Body of pancreas (tissue), 4 donors: Measurements from ENCODE around the gene CTDSPL. TPM values are rescaled to one million over a fixed set of nuclear protein-coding genes. Genes with fewer than 3 reads are reported as not detected.
A peak's percentile ranks its signal among the peaks of the same experiment; 100 is the strongest.

ENCODE experiments used
- ATAC-seq: fragments of 150-250 bp; one replicate; pipeline ENCODE4 v1.9.1; 2016
- DNase-seq, 4 donors: peaks; one replicate each; pipeline ENCODE4 v3.0.0-alpha.2; 2019
- H3K27ac ChIP-seq, 4 donors: fragments of 200-600 bp; sonication (generic); 1 replicate in 3 of 4; 2 replicates in 1 of 4; pipeline versions ENCODE4 v1.5.1 to v1.6.1; 2016 to 2019; ENCODE audit warnings: mild to moderate bottlenecking in 1 of 4, mixed read lengths in 1 of 4, moderate library complexity in 1 of 4
- H3K27me3 ChIP-seq, 2 donors: fragments of 200-600 bp; sonication (generic); one replicate each; pipeline ENCODE4 v1.6.0; 2016; ENCODE audit warnings: mild to moderate bottlenecking in 1 of 2
- H3K36me3 ChIP-seq, 2 donors: fragments of 200-600 bp; sonication (generic); replicated peaks in 1 of 2; 2 replicates each; pipeline ENCODE4 v1.5.1; 2016; ENCODE audit warnings: low read depth in 2 of 2; ENCODE audit not compliant: insufficient read depth in 1 of 2
- H3K4me1 ChIP-seq: fragments of 200-600 bp; sonication (generic); one replicate; pipeline ENCODE4 v1.6.0; 2016
- H3K4me3 ChIP-seq, 2 donors: fragments of 200-600 bp; sonication (generic); 1 replicate in 1 of 2; 2 replicates in 1 of 2; pipeline ENCODE4 v1.5.1; 2016 to 2019
- H3K9me3 ChIP-seq, 3 donors: fragments of 200-600 bp; sonication (generic); 1 replicate in 2 of 3; 2 replicates in 1 of 3; pipeline ENCODE4 v1.5.1; 2016
- POLR2A ChIP-seq, 3 donors: fragments of 450-650 bp; IDR thresholded peaks; one replicate each; pipeline ENCODE4 v1.6.1; 2016; ENCODE audit warnings: antibody characterized with exemption in 3 of 3, mild to moderate bottlenecking in 2 of 3
- WGBS, 2 donors: methylation state at CpG; one replicate each; pipeline ENCODE4 v1.1.5; 2017; 5-methylcytosine and 5-hydroxymethylcytosine counted together
- intact Hi-C: fragments of 100-400 bp; cut with DNase I; formaldehyde crosslinking; loops from one replicate; pipeline ENCODE4 v1.15.1; 2023
- total RNA-seq, 2 donors: library from RNA; depleted of rRNA; stranded (reverse); fragments of >200 nt; gene quantifications; one replicate each; pipeline ENCODE4 v1.1.0, GENCODE V29; 2016
- TF ChIP-seq, protein P1 (sequence below), 7 experiments: fragments of 450-650 bp in 4 of 7; fragments of 200-600 bp in 3 of 7; sonication (generic) in 3 of 7; IDR thresholded peaks; one replicate each; pipeline ENCODE4 v1.5.1; 2016 to 2019; ENCODE audit warnings: antibody characterized with exemption in 7 of 7

Gene CTDSPL
- total RNA-seq, 2 donors from 2014 or later: 23.6 to 25.4 TPM

DNA sequence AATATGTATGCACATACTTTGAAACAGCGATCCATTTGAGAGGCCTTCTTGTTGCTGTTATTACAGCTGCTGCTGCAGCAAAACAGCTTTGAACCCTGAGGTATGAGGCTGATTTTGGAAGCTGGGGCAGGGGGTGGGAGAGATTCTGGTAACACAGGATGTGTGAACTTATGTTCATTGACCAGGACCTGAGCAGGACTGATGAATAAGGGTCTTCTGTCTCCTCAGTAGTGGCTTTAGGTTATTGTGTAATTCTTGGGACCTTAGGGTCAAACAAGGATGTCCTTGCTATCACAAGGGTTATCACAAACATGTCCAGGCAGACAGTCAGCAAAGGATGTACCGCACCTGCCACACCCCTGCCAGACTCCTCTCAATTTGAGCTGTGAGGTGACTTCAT, 41.6 kb downstream of the CTDSPL start:
- intact Hi-C loops: no loop called here
- DNase-seq (no peak), ATAC-seq (no peak)
- H3K9me3 ChIP-seq: no peaks in the 10 kb centered on the region
- H3K36me3 ChIP-seq: no peaks in the 10 kb centered on the region
- H3K27ac ChIP-seq: peak overlapping the region in 1 of 4 donors; percentile 20
- no peaks in the 10 kb centered on the region for H3K27me3 ChIP-seq
- TF ChIP-seq POLR2A (IDR thresholded peaks at IDR 0.05): no peak
- TF ChIP-seq, protein P1, sequence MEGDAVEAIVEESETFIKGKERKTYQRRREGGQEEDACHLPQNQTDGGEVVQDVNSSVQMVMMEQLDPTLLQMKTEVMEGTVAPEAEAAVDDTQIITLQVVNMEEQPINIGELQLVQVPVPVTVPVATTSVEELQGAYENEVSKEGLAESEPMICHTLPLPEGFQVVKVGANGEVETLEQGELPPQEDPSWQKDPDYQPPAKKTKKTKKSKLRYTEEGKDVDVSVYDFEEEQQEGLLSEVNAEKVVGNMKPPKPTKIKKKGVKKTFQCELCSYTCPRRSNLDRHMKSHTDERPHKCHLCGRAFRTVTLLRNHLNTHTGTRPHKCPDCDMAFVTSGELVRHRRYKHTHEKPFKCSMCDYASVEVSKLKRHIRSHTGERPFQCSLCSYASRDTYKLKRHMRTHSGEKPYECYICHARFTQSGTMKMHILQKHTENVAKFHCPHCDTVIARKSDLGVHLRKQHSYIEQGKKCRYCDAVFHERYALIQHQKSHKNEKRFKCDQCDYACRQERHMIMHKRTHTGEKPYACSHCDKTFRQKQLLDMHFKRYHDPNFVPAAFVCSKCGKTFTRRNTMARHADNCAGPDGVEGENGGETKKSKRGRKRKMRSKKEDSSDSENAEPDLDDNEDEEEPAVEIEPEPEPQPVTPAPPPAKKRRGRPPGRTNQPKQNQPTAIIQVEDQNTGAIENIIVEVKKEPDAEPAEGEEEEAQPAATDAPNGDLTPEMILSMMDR (IDR thresholded peaks at IDR 0.05): no peak
- peaks cover 32% of the 10 kb centered on the region for H3K4me1 ChIP-seq
- 87 to 95% methylated on average over 2 of the region's 2 CpGs for WGBS, 2 donors
- no peak overlapping the region for H3K4me3 ChIP-seq

DNA sequence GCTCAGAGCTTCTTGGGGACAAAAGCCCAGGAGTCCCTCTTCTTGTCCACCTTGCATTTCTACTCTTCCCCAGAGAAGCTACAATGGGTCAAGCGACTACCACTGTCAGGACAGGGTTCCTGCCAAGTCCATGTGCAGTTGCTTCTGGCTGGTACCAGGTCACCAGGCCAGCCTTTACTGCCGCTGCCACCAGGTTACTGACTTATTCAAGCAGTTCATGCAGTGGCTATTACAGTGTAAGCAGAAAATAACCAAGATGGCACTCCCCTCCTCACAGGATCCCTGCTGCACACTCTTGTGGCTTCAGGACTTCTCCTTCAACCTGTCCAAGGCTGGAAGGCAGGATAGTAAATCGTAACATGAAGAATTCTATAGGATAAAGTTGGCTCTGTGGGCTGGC, 42.1 kb downstream of the CTDSPL start:
- H3K36me3 ChIP-seq: no peaks in the 10 kb centered on the region
- no peaks in the 10 kb centered on the region for H3K9me3 ChIP-seq
- H3K27ac ChIP-seq: peak overlapping the region in 2 of 4 donors; percentile 6 to 20
- intact Hi-C loops: no loop called here
- ATAC-seq: no peak
- DNase-seq: no peak
- TF ChIP-seq, protein P1 (IDR thresholded peaks at IDR 0.05): no peak
- no peak for TF ChIP-seq POLR2A (IDR thresholded peaks at IDR 0.05)
- 75 to 90% methylated on average over 3 of the region's 3 CpGs for WGBS, 2 donors
- H3K4me3 ChIP-seq: no peak overlapping the region
- no peaks in the 10 kb centered on the region for H3K27me3 ChIP-seq
- H3K4me1 ChIP-seq: peaks cover 32% of the 10 kb centered on the region

DNA sequence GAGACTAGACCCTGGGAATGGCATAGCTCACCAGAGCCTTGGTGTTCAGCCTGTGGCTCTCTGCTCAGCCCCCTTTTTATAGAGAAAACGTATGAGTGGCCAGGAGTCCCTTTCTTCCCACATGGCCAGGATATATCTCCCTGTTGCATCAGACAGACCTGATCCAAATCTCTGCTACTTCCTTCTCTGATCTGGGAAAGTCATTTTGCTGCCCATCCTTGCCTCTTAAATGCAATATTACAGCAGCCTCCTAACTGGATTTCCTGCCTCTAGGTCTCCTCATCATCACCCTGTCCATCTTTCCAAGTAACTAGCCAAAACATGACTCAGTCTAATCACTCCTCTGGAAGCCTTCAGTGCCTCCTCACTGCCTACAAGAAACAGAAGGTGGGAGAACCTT, 42.9 kb downstream of the CTDSPL start:
- Histone ChIP-seq H3K36me3 (no peaks in the 10 kb centered on the region), H3K27ac (peak overlapping the region in 2 of 4 donors; percentile 15 to 20), H3K27me3 (no peaks in the 10 kb centered on the region), H3K9me3 (no peaks in the 10 kb centered on the region), H3K4me3 (no peak overlapping the region), H3K4me1 (peaks cover 38% of the 10 kb centered on the region)
- no peak for DNase-seq
- TF ChIP-seq, protein P1 (IDR thresholded peaks at IDR 0.05): no peak
- no peak for TF ChIP-seq POLR2A (IDR thresholded peaks at IDR 0.05)
- intact Hi-C loops: no loop called here
- WGBS, 2 donors: 56 to 73% methylated on average over 1 of the region's 1 CpG
- no peak for ATAC-seq

DNA sequence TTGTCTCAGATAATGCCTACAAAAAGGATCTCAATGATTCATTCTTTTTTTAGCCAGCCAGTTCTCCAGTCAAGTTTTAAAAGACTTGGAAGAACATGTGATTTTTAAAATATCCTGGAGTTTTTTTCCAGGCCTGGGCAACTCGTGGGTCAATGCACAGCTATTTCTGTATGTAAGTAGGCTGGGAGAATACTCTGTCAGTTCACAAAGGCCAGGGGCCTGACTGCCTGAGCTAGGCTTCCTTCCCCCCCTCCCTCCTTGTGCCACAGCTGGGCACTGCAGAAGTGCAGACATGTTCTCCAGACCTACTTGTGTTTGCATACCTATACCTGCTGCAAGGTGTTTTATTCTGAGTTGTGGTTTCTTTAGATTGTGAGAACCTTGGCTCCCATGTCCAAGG, 43.7 kb downstream of the CTDSPL start:
- Histone ChIP-seq H3K27me3 (no peaks in the 10 kb centered on the region), H3K36me3 (no peaks in the 10 kb centered on the region), H3K27ac (peak overlapping the region in 1 of 4 donors; percentile 15), H3K4me1 (peaks cover 39% of the 10 kb centered on the region), H3K9me3 (no peaks in the 10 kb centered on the region), H3K4me3 (no peak overlapping the region)
- DNase-seq (no peak), ATAC-seq (no peak)
- intact Hi-C loops: no loop called here
- no peak for TF ChIP-seq POLR2A (IDR thresholded peaks at IDR 0.05)
- TF ChIP-seq, protein P1 (IDR thresholded peaks at IDR 0.05): no peak
- 17 to 28% methylated on average over 1 of the region's 1 CpG for WGBS, 2 donors

DNA sequence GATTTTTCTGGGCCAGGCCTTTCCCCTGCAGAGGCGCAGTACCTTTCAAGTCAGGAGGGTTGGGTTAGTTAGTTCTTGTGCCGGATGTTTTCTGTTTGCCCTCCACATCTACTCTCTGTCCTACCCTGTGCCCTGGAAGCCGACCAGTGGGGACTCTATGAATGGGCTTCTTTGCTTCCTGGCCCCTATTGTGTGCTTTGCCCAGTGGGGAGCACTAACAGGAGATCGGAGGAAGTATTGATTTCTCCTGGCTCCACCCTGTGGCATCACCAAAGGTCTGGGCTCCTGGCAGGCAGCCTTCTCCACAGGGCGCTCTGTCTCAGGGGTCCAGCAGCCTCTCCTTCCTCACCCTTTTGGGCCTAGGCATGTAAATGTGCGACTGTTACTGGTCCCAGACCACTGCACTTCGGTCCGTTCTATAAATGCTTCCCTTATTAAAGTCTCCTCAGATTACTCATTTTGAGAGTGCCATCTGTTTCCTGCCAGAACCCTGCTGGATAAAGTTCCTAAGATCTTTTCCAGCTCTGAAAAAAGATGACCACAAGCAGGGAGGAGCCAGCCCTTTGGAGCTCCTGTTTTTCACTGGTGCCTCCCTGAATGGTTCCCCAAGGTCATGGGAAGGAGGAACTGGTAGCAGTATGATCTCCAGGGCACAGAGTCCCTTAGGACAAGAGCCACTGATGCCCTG, 44.5 kb downstream of the CTDSPL start:
- intact Hi-C loops: no loop called here
- Histone ChIP-seq H3K36me3 (no peaks in the 10 kb centered on the region), H3K4me3 (no peak overlapping the region), H3K9me3 (no peaks in the 10 kb centered on the region), H3K4me1 (peaks cover 45% of the 10 kb centered on the region), H3K27me3 (no peaks in the 10 kb centered on the region), H3K27ac (peak overlapping the region; percentile 36 to 69 (median 51))
- WGBS, 2 donors: 58 to 67% methylated on average over 8 of the region's 8 CpGs
- DNase-seq (no peak), ATAC-seq (peak; percentile 43)
- TF ChIP-seq, protein P1 (IDR thresholded peaks at IDR 0.05): no peak
- TF ChIP-seq POLR2A (IDR thresholded peaks at IDR 0.05): no peak
